ENCODE measurements around the gene RPP14. TPM values are rescaled to one million over a fixed set of nuclear protein-coding genes. Genes with fewer than 3 reads are reported as not detected.

Gene RPP14
- total RNA-seq, 2 experiments from 2014 or later: 12.8 to 20.3 TPM

GRCh38 chr3:58292866-58293265 lies 13.2 kb upstream of the RPP14 start:
- TF ChIP-seq CTCF (conservative IDR thresholded peaks at IDR 0.05; ENCODE audit: low read length) (no peak), EZH2phosphoT487 (IDR thresholded peaks at IDR 0.05; ENCODE audit: borderline replicate concordance, low read depth, low read length) (no peak)
- no peaks in the 10 kb centered on the region for H3K79me2 ChIP-seq (ENCODE audit: insufficient read depth, low read depth, low read length)
- no peaks in the 10 kb centered on the region for H3K9me2 ChIP-seq (ENCODE audit: insufficient read depth, low read length)
- H3K4me1 ChIP-seq (ENCODE audit: insufficient read depth, low read length, poor library complexity, severe bottlenecking): no peaks in the 10 kb centered on the region
- no TSS peak for BruUV-seq (replicated peaks)
- DNase-seq (ENCODE audit: low spot score): no peak
- no peak overlapping the region for H3K4me3 ChIP-seq (ENCODE audit: low read depth, low read length, poor library complexity, severe bottlenecking)
- H4K20me1 ChIP-seq (ENCODE audit: insufficient read depth, low read length): no peaks in the 10 kb centered on the region
- intact Hi-C loops (cut with micrococcal nuclease; ENCODE audit: unreplicated experiment): no loop called here
- H3K4me2 ChIP-seq (ENCODE audit: low read length): no peak overlapping the region
- ChIA-PET POLR2A (no interaction called here), CTCF (ENCODE audit: unreplicated experiment) (no interaction called here)
- H3K9me3 ChIP-seq (ENCODE audit: low read length): no peaks in the 10 kb centered on the region
- no peak overlapping the region for H2AFZ ChIP-seq (ENCODE audit: low read length)
- no peak overlapping the region for H3K27ac ChIP-seq (ENCODE audit: low read depth, low read length, poor library complexity, severe bottlenecking)
- H3K36me3 ChIP-seq (ENCODE audit: insufficient read depth, low read length): 0 out of 2 replicates have a peak, but pooled peaks cover 7% of the 10 kb centered on the region

- no TSS peak for BruUV-seq (replicated peaks)
- Histone ChIP-seq H3K27ac (ENCODE audit: low read depth, low read length, poor library complexity, severe bottlenecking) (no peak overlapping the region), H3K9me2 (ENCODE audit: insufficient read depth, low read length) (no peaks in the 10 kb centered on the region), H3K4me2 (ENCODE audit: low read length) (no peak overlapping the region), H3K79me2 (ENCODE audit: insufficient read depth, low read depth, low read length) (no peaks in the 10 kb centered on the region), H3K36me3 (ENCODE audit: insufficient read depth, low read length) (0 out of 2 replicates have a peak, but pooled peaks cover 2% of the 10 kb centered on the region), H4K20me1 (ENCODE audit: insufficient read depth, low read length) (no peaks in the 10 kb centered on the region), H3K4me3 (ENCODE audit: low read depth, low read length, poor library complexity, severe bottlenecking) (no peak overlapping the region), H3K4me1 (ENCODE audit: insufficient read depth, low read length, poor library complexity, severe bottlenecking) (no peaks in the 10 kb centered on the region), H2AFZ (ENCODE audit: low read length) (no peak overlapping the region), H3K9me3 (ENCODE audit: low read length) (no peaks in the 10 kb centered on the region)
- POLR2A ChIA-PET: interaction anchor here (0.6 kb wide), 3 partner anchors 56 to 121 kb away, joined by 3 read pairs; partner anchors contain the start of gene ABHD6
- CTCF ChIA-PET (ENCODE audit: unreplicated experiment): no interaction called here
- intact Hi-C loops (cut with micrococcal nuclease; ENCODE audit: unreplicated experiment): no loop called here
- no peak for DNase-seq (ENCODE audit: low spot score)
- TF ChIP-seq EZH2phosphoT487 (IDR thresholded peaks at IDR 0.05; ENCODE audit: borderline replicate concordance, low read depth, low read length) (no peak), CTCF (conservative IDR thresholded peaks at IDR 0.05; ENCODE audit: low read length) (no peak)
Observed at GRCh38 chr3:58293516-58293915, 12.5 kb upstream of the RPP14 start.

GRCh38 chr3:58296269-58296668 lies 9.8 kb upstream of the RPP14 start:
- no peaks in the 10 kb centered on the region for H3K79me2 ChIP-seq (ENCODE audit: insufficient read depth, low read depth, low read length)
- H3K9me2 ChIP-seq (ENCODE audit: insufficient read depth, low read length): no peaks in the 10 kb centered on the region
- H3K36me3 ChIP-seq (ENCODE audit: insufficient read depth, low read length): no peaks in the 10 kb centered on the region
- no TSS peak for BruUV-seq (replicated peaks)
- H4K20me1 ChIP-seq (ENCODE audit: insufficient read depth, low read length): no peaks in the 10 kb centered on the region
- no peak overlapping the region for H3K4me3 ChIP-seq (ENCODE audit: low read depth, low read length, poor library complexity, severe bottlenecking)
- H2AFZ ChIP-seq (ENCODE audit: low read length): no peak overlapping the region
- no peak for TF ChIP-seq EZH2phosphoT487 (IDR thresholded peaks at IDR 0.05; ENCODE audit: borderline replicate concordance, low read depth, low read length)
- TF ChIP-seq CTCF (conservative IDR thresholded peaks at IDR 0.05; ENCODE audit: low read length): no peak
- H3K27ac ChIP-seq (ENCODE audit: low read depth, low read length, poor library complexity, severe bottlenecking): no peak overlapping the region
- ChIA-PET CTCF (ENCODE audit: unreplicated experiment) (no interaction called here), POLR2A (interaction anchor here (0.9 kb wide), 1 partner anchor 16 kb away, joined by 3 read pairs; no protein-coding TSS in a partner anchor)
- H3K9me3 ChIP-seq (ENCODE audit: low read length): 0 out of 2 replicates have a peak, but pooled peaks cover 3% of the 10 kb centered on the region
- DNase-seq (ENCODE audit: low spot score): no peak
- no peaks in the 10 kb centered on the region for H3K4me1 ChIP-seq (ENCODE audit: insufficient read depth, low read length, poor library complexity, severe bottlenecking)
- intact Hi-C loops (cut with micrococcal nuclease; ENCODE audit: unreplicated experiment): no loop called here
- H3K4me2 ChIP-seq (ENCODE audit: low read length): no peak overlapping the region

All from OCI-LY7 (cell line).